Left ventricle myocardium superior (tissue), 1 donor: Measurements from ENCODE around the gene RSPO4. TPM values are rescaled to one million over a fixed set of nuclear protein-coding genes. Genes with fewer than 3 reads are reported as not detected.
A peak's percentile ranks its signal among the peaks of the same experiment; 100 is the strongest.
"Not testable (repeated sequence)": the region's sequence is repeated elsewhere in the genome, so short reads cannot be mapped to it uniquely, and the experiment has no call there.

Experiments used
- ATAC-seq: fragments of 200-7000 bp; cut with Tn5 transposase; one replicate; pipeline ENCODE4 v1.9.1; 2020; ENCODE audit warnings: mild to moderate bottlenecking, moderate library complexity
- DNase-seq: peaks from one replicate; pipeline ENCODE4 v3.0.0-alpha.2; 2020
- intact Hi-C: fragments of 100-400 bp; cut with micrococcal nuclease; formaldehyde crosslinking; loops from one replicate; pipeline ENCODE4 v1.11.0; 2022
- total RNA-seq: library from RNA; stranded (reverse); fragmentation: NEBNext Ultra II Directional; extraction: Animal tissue kit (Norgen Biotek cat#: 25700); gene quantifications from one replicate; pipeline ENCODE4 v1.2.1, GENCODE V29; 2021
- donor health status: DM: no; HTN: yes; CAD: no; lungs with severe emphysema.

RSPO4 gene
- total RNA-seq, 1 donor from 2014 or later, result 0.42 TPM

DNA sequence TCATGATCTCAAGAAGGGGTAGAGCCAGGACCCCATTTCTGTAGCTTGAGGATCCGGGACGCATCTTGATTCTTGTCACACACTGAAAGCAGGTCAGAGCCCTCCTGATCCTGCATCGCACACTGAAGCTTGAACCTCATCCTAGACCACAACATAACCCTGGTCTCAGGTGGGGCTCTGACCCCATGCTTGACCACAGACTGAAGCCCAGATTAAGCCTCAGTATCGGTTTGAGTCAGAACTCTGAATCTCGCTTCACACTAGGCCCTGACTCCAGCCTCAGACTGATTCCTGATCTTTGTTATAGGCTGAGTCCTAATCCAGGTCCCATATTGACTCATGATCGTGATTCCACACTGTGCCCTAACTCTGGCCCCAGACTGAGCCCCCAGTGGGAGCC lies 8.5 kb upstream of the RSPO4 start:
- no peak for ATAC-seq
- intact Hi-C loops, result no loop called here
- DNase-seq, result no peak

DNA sequence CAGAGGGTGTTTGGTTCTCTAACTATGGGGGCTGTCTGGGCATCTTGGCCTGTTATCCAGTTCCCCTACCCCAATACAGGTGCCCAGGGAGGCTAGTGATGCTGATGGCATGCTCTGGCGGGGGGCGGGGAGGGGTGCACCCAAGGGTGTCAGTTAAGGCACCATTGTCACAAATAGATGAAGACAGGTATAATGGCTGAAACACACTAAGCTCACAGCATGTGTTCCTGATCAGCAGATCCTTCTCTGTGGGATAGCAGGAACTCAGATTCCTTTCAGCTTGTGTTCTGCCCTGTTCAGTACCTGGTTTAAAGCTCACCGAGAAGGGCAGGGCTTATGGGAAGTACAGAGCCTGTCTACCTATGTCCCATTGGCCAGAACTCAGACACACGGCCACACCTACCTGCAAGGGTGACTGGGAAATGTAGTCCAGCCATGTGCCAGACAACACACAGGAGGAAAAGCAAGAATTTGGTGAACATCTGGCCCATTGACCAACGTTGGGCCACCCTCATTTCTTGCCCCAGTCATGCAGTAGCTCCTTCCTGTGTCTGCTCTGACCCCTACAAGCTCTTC lies 3.4 kb upstream of the RSPO4 start:
- ATAC-seq, result peak; percentile 33
- intact Hi-C loops, result no loop called here
- DNase-seq, result no peak

DNA sequence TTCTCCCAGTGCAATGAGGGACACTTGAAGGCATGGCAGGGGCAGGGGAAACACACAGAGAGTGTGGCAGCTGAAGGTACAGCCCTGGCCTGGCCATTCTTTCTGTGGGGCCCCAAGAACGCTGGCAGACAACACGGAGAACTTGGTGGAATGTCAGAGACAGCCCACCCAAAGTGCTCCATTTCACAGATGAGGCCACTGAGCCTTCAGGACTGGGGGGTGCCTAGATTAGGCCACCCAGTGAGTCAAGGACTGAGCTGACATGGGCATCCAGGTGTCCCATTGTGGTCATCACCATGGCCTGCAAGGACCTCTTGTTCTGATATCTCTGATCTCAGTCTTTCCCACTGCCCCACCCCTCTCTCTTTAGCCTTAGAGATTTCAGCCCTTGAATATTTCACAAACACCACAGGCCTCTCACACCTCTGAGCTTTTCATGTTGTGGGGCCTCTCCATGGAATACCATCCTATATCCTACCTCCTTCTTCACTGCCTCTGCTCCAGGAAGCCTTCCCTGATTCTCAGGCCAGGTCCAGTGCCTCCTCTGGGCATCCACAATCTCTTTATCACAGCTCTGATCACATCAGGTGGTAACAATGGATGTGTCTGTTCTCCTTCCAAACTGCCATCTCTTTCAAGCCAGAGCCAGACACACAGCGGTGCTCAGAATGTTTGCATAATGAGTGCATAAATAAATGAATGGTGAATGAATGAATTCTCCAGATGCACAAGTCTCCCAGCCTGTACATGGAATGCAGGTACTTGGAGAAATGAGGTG lies 2.0 kb upstream of the RSPO4 start:
- ATAC-seq, result no peak
- intact Hi-C loops, result no loop called here
- DNase-seq, result no peak

DNA sequence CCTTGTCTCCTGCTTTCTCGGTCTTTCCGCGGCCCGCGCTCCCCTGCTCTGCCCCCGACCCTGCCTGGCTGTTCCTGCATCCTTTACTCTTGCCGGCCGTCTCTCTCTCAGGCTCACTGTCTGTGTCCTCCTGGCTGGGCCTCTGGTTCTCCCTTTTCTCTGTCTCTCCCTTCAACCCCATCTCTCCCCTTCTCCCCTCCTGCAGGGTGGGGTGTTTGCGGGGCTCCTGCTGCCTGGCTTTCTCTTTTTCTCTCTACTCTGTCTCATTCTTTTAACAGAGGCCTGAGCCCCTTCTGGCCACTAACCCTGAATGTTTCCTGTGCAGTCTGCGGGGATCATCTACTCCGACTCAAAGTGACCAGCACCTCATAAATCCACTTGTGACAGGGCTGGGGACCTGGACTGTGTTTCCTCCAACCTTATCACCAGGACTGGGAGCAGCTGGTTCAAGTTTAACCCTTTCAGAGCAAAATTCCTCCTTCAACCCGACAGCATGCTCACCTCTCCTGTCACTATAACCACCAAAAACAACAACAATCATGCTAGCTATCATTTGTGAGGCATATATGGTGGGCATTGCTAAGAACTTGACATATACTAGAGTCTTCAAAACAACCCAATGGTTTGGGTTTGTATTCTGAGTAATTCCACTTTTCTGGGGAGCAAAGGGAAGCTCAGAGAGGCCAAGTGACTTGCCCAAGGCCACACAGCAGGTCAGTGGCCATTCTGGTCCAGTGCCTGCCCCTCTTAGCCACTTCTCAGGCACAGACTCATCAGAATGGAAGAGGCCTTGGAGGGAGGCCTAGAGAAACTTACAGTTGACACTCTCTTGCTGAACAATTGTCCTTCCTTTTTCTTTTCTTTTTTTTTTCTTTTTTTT lies 811 bp upstream of the RSPO4 start:
- ATAC-seq (no peak), DNase-seq (no peak)
- intact Hi-C loops, result no loop called here

DNA sequence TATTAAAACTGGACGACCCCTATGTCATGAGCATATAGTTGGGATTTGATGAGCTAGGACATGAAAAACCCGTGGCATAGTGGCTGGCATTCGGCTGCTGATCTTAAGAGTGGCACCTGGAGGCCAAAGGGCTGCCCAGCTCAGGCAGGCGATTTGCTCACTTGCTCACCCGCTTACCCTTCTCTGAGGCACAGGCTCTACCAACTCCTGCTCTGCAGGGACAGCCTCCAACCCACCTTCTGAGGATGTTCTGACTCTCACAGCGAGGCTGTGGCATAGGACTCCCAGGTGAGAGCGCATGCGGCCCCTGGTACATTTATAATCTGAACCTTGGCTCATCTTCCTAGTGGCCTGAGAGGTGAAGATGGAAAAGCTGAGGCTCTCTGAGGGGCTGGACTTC lies 995 bp downstream of the RSPO4 start:
- ATAC-seq, result no peak
- intact Hi-C loops, result no loop called here
- DNase-seq, result no peak

DNA sequence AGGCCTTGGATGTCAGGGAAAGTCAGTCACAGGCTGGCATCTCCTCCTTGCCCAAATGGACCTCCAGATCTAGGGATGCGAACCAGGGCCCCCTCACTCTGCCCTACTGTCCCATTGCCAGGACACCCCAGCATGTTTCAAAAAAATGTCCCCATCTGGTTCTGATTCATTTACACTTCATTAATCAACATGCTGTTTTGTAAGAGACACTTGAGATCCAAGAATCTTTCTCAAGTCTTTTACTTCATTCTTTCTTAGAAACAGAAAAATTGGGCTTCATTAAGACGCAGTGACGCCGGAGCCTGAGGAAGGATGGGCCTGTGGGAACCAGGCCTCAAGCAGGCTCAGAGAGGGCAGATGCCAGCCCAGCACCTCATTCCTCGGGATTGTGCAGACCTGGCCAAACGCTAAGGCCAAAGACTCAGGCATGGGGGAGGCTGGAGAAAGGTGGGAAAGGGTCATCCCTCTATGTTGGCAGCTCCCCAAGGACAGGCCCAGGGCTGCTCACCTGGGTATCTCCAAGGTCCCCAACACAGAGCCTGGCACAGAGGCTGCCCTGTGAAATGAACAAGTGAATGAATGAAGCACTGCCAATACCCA lies 3.8 kb downstream of the RSPO4 start:
- intact Hi-C loops, result no loop called here
- DNase-seq, result no peak
- ATAC-seq, result no peak

DNA sequence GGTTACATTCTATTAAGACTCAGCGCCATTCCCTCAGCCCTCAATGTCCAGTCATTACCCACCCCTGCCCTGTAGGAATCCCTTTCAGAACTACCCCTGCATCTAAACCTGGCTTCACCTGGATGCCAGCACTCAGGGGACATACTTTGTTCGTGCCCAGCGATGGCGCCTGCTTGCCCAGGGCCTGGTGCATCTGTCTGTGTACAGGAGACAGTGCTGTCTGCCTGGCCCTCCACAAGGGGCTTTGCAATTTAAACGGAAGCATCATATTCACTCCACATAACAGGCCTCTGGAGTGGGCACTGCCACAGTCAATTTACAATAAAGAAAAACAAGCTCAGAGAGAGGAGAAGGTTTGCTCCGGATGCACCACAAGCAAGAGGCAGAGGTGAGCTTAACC lies 4.6 kb downstream of the RSPO4 start:
- DNase-seq (no peak), ATAC-seq (no peak)
- intact Hi-C loops, result no loop called here

DNA sequence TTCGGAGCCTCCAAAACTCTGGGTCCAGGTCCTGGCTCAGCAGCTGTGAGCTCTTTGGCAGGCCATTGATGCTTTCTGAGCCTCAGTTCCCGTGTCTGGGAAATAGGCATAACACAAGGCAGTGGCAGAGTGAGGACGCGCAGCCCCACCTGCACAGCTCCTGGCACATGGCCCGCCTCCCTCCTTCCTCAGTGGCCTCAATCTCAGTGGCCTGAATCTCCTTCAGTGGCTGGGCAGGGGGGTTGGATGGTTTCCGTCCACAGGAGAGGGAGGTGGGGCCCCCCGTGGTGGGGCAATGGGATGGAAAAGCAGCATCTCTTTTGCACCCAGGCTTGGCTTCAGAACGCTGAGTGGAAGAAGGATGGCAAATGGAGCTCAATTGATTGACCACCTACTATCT lies 5.1 kb downstream of the RSPO4 start:
- intact Hi-C loops, result no loop called here

DNA sequence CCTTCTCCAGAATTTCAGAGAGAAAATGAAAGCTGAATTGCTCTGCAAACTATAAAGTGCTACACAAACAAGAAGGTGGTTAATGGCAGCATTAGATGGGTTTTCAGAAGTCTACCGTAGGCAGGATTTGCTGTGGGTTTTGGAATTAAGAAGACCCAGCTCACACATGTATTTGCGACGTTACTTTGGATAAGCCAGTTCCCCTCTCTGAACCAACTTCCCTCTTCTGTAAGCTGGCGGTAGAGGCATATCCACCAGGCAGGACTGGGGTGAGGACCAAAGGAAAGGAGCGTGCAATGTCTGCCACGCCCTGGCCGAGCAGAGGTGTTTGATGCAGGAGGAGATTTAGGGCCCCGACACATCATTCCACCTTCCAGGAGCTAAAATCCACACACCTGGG lies 6.9 kb downstream of the RSPO4 start:
- ATAC-seq (no peak), DNase-seq (no peak)
- intact Hi-C loops, result no loop called here

More for the DNA sequence above, 5.1 kb downstream of the RSPO4 start:
- ATAC-seq, result no peak
- DNase-seq, result no peak

DNA sequence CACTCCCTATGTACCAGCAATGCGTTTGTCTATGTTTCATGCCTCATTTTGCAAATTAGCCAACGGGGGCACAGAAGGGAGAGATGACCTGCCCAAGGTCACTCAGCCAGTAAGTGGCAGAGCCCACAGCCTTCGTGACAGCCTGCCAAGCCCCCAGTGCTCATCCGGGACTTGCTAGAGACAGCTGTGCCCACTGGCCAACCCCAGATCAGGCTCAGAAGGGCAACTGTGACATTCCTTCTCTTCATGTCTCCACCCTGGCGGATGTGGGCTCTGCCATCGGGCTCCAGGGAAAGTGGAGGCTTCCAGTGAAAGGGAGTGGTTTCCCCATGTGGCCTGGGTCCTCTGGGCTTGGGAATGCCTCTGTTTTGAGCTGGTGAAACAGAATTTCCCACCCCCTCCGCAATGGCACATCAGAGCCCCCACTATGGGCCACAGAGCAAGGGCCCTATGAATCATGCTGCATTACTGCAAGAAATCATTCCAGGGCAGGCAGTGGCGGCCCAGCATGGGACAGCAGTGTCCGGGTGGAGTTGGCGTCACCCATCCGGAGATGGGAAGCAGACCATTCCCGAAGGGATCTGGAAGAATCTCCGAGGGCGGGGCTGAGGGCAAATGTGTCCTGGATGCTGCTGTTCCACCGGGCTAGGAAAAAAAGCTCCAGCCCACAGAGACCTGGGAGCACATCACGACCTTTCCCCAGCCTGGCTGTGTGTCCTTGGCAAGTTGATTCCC lies 9.1 kb downstream of the RSPO4 start:
- ATAC-seq (no peak), DNase-seq (no peak)

DNA sequence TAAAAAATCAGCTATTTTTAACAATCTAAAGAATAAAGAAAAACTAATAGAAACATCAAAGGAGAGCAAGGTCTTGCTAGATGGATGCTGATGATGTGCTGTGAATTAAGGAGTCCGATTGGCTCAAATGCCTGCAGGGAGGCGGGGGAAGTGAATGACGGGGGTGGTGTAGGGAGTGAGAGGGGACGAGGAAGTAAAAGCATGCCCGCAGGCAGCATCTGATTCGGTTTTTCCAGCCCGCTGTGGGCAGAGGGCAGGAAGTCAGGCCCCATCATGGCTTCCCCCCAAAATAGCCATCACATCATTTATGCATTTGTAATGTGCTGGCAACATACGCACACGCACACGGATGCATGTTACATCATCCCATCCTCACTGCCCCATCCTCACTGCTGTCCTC lies 10.3 kb downstream of the RSPO4 start:
- intact Hi-C loops, result no loop called here
- DNase-seq (no peak), ATAC-seq (no peak)

More for the DNA sequence above, 9.1 kb downstream of the RSPO4 start:
- intact Hi-C loops, result no loop called here

DNA sequence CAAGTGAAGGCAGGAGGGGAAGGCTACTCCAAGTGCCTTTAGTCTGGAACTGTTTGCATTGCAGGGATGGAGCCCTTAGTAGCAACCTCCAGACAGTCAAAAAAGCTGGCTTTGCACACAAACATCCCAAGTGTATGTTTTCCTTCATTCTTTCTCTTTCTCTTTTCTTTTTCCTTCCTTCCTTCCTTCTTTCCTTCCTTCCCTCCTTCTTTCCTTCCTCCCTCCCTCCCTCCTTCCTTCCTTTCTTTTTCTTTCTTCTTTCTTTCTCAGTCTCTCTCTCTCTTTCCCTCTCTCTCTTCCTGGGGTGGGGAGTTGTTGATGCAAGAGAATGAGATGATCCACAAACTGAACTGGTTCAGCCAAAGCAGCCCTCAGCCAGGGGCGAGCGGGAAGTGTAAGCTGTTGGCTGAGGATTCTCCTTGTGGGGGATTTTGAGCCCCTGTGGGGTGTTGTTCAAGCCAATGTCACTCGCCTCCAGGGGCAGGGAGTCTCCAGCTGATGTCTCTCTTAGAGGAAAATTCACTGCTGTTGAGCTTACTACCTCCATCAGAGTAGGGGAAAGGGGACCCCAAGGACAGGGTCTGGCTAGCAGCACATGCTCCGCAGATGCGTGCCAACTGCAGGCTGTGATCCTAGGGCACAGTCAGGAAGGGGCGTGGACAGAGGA lies 11.7 kb downstream of the RSPO4 start:
- no peak for DNase-seq
- no peak for ATAC-seq
- intact Hi-C loops, result no loop called here

DNA sequence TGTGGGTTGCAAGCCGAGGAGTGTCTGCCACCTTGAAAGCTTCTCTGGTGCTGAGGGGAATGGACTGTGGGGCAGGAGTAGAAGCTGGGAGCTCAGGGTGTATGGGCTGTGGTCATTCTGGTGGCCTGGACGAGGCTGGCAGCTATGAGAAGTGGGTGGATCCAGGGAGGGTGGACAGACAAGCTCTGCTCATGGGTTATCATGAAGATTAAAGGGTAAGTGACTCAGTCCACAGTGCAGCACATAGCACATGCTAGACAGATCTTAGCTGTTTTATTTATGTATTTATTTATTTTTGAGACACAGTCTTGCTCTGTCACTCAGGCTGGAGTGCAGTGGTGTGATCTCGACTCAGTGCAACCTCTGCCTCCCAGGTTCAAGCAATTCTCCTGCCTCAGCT lies 13.8 kb downstream of the RSPO4 start:
- ATAC-seq (no peak), DNase-seq (no peak)
- intact Hi-C loops, result no loop called here

DNA sequence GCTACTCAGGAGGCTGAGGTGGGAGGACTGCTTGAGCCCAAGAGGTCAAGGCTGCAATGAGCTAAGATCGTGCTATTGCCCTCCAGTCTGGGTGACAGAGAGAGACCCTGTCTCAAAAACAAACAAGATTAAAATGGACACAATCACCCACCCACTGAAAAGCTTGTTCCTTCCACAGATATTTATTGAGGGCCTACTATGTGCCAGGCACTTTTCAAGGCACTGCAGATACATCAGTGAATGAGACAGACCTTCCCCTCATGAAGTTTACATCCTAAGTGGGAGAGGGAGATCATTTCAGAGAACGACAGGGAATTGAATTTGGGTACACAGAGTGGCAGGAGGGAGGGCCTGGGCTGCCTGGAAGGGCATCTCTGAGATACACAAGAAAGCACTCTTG lies 14.4 kb downstream of the RSPO4 start:
- intact Hi-C loops, result no loop called here
- no peak for ATAC-seq
- no peak for DNase-seq

DNA sequence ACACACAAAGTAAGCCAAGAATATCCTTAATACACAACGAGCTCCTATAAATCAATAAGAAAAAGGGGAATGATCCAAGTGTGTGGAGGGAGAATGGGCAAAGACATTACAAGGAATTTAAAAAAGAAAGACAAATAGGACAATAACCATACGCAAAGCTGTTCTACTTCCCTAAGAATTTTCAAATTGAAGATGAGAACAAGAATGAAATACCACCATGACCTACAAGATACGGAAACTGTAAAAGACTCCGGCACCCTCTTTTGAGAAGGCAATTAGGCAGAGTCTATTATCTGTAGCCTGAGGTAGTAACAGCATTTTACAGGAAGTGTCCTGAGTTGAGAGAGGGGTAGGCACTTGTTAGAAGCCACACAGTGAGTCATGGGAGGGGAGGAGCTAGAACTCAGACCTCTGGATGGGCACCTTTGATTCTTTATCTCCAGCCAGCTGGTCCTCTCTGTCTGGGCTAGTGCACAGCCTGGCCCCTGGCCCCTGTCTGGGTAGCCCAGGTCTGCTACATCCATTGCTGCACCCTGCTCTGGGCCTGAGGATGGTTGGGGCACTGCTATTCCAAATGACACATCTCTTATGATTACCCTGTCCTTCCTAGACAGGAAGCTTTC lies 15.3 kb downstream of the RSPO4 start:
- intact Hi-C loops, result no loop called here
- no peak for DNase-seq
- no peak for ATAC-seq

DNA sequence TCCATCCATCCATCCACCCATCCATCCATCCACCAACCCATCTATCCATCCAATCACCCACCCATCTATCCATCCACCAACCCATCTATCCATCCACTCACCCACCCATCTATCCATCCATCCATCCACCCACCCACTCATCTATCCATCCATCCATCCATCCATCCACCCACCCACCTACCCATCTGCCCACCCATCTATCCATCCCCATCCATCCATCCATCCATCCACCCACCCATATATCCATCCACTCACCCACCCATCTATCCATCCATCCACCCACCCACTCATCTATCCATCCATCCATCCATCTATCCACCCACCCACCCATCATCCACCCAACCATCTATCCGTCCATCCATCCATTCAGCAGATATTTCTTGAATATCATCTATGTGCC lies 17.1 kb downstream of the RSPO4 start:
- DNase-seq, ATAC-seq, intact Hi-C loops: not testable (repeated sequence)

DNA sequence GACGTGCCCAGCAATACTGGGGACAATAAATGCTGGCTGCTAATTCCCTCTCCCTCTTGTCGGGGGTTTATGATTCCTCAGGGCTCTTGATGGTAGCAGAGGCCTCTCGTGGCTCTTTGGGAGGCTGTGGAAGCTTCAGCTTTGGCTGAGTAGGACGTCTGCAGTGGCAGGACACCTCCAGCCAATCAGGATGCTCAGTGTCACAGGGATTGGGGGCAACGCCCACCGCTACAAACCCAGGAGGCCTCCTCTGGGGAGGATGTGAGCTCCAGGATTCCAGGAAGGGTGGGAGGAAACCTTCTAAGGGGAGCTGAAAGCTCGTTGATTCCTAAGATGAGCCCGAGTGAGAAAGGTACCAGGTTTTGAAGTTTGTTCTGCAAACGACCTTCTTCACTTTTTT lies 19.4 kb downstream of the RSPO4 start:
- intact Hi-C loops, result no loop called here
- DNase-seq (no peak), ATAC-seq (no peak)

DNA sequence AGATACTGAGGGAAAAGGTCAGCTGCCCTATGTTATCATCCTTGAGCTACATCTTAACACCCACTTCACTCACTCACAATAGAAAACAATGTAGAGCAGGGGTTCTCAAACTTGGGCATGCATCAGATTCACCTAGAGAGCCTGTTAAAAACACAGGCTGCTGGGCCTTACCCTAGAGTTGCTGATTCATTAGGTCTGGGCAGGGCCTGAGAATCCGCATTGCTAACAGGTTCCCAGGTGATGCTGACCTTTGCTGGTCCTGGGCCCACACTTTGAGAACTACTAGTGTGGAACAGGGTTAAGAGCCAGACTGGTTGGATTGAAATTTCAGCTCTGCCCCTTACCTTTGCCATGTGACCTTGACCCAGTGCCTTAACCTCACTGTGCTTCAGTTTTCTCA lies 25.1 kb downstream of the RSPO4 start:
- intact Hi-C loops, result no loop called here
- no peak for ATAC-seq
- no peak for DNase-seq
